Fibroblast of skin of scalp (primary cell): ENCODE results near the gene GPD1. TPM values are rescaled to one million over a fixed set of nuclear protein-coding genes. Genes with fewer than 3 reads are reported as not detected.

ENCODE experiments used
- DNase-seq: peaks from one replicate; pipeline ENCODE4 v3.0.0-alpha.2; 2013
- polyA plus RNA-seq, 2 experiments: library from polyadenylated mRNA; unstranded; fragments of 120-200 nt; gene quantifications; one replicate each; pipeline ENCODE4 v1.2.1, GENCODE V29; 2013; ENCODE audit not compliant: insufficient read length in 2 of 2

GPD1 gene
- polyA plus RNA-seq (2013, experiment 1 of 2; ENCODE audit: insufficient read length): 0.37 TPM
- 1.7 TPM for polyA plus RNA-seq (2013, experiment 2 of 2; ENCODE audit: insufficient read length)

- DNase-seq: peak; percentile 19
These were observed at the start of gene GPD1 for GRCh38 chr12:50103767-50104321. GPD1 (plus strand) TSS chr12:50104008; CDS start chr12:50104051, 43 bp downstream.

GRCh38 chr12:50055831-50056638, 47.8 kb upstream of the GPD1 start:
- DNase-seq: peak; percentile 36

GRCh38 chr12:50056639-50056976, 47.2 kb upstream of the GPD1 start:
- no peak for DNase-seq

DNA sequence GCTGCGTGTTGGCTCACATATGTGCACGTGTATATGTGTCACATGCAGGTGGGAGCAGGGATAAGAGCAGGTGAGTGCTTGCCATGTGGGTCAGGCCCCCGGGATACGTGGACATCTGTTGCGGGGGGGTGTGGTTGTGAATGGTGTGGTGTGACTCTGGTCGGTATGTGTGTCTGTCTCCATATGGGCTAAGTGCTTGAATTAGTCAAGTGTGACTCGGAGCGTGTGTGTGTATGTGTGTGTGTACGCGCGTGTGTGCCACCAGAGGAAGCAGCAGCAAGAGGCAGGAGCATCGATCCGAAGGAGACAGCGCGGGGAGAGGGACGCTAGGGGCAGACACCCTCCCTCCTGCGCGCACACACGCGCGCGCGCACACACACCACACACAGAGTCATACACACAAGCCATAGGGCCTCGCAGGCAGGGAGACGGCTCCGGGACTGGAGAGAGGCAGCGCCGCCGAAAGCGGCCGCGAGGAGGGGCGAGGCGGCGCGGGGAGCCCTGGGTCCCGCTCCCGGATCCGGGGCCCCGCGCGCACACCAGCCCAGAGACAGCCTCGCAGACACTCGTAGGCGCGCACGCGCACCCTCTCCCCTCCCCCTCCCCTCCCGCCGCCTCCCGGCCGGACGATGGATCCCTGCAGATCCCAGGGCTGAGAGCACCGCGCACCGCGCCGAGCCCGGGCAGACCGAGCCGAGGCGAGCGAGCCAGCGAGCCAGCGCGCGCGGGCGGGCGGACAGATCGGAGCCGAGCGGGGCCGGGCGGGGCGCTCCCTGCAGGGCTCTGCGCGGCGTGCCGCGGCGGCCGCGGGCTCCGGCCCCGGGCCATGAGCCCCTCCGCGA, 46.6 kb upstream of the GPD1 start, which contains the start of gene ASIC1:
ASIC1 (plus strand) TSS at position 597 of the 842 bp plus-strand sequence. CDS start 1,171 bp downstream, outside the sequence.
- peak; percentile 75 for DNase-seq

- no peak for DNase-seq
These were observed 45.7 kb upstream of the GPD1 start for GRCh38 chr12:50057896-50058670.

DNA sequence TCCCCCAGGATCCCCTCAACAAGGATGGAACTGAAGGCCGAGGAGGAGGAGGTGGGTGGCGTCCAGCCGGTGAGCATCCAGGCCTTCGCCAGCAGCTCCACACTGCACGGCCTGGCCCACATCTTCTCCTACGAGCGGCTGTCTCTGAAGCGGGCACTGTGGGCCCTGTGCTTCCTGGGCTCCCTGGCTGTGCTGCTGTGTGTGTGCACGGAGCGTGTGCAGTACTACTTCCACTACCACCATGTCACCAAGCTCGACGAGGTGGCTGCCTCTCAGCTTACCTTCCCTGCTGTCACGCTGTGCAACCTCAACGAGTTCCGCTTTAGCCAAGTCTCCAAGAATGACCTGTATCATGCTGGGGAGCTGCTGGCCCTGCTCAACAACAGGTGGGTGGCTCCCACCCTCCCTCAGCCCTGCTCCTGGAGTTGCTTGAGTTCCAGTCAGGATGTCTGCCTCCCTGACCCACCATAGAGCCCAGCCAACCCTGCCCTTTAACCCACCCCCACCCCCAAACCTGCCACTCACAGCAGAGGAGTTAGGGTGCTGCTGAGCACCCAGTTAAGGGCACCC, 45.0 kb upstream of the GPD1 start:
- DNase-seq: no peak

GRCh38 chr12:50059440-50060119, 44.2 kb upstream of the GPD1 start:
- DNase-seq: peak; percentile 19

GRCh38 chr12:50060120-50060468, 43.7 kb upstream of the GPD1 start:
- DNase-seq: no peak

DNA sequence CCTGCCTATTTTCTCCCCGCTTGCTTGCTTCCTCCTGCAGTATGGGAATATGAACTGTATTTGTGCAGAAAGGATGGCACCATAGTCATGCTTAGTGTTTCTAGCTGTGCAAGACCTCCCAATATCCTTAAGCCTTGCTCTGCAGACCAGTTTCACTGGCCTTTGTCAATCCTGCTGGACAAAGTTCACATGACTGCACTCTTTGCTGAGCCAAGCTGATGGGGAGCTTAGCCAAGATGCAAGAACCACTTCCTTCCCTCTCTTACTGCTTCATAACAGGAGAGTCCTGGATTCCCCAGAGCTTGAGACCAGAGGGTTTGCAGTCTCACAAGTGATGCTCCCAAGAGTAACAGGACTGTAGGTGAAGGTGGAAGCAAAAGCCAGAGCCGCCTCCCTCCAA, 42.6 kb upstream of the GPD1 start:
- no peak for DNase-seq

GRCh38 chr12:50061946-50062686, 41.7 kb upstream of the GPD1 start:
- DNase-seq: peak; percentile 34

- DNase-seq: no peak
These were observed 40.9 kb upstream of the GPD1 start for GRCh38 chr12:50062728-50063460.

DNA sequence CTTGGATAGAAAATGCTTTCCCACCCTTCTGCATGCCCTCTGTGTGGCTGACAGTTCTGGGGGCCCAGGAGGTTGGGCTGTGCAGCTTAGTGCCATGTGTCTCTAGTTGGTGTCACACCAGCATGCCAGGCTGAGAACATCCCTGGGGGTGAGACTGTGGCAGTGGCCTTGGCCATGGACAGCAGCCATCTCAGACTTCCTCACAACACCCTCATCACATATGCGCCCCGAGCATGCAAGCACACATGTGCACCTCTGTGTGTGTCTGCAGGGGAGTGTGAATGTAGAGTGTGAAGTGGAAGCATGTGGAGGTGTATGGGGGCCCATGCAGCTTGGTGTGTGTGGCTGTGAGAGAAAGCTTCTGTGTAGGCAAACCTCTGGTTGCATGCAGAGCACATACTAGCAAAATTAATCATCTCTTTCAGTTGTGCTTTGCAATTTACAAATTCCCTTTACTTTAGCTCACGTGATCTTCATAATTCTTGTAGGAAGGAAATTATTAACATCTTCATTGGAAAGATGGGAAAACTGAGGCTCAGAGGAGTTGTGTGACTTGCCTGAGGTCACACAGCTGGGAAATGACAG, 38.0 kb upstream of the GPD1 start:
- peak; percentile 61 for DNase-seq

DNA sequence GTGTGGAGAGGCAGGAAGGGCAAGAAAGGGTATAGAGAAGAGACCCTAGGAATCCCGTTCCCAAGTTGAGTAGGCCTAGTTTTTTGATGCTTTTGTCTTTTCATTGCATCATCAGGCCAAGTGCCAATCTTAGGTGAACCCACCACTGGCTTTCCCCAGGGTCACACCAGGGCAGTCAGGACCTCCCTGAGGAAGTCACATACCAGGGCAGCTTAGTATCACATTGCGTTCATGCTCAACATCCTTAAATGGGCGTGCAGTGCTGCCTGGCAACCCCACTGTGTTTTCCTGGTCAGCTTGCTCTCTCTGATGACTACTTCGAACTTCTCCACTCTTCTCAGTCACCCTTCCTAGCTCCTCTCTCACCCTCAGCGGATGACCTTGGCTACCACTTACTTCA, 37.4 kb upstream of the GPD1 start:
- peak; percentile 96 for DNase-seq

- DNase-seq: no peak
These were observed 34.7 kb upstream of the GPD1 start for GRCh38 chr12:50069069-50069468.

DNA sequence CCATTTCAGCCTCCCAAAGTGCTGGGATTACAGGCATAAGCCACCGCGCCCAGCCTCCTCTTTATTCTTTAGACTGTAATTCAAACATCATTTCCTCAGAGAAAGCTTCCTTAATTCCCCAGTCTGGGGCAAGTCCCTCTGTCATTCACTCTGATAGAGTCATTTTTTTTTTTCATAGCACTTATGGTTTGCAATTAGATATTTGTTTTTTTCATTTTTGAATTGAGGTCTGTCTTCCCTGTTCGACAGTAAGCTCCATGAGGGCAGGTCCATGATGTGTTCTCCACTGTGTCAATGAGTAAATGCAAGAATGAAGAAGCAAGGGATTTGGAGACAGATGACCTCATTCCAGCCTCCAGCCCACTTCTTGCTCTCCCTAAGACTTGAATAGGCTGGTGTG, 34.3 kb upstream of the GPD1 start:
- DNase-seq: no peak

- DNase-seq: peak; percentile 84
These were observed 33.3 kb upstream of the GPD1 start for GRCh38 chr12:50070314-50071060.

DNA sequence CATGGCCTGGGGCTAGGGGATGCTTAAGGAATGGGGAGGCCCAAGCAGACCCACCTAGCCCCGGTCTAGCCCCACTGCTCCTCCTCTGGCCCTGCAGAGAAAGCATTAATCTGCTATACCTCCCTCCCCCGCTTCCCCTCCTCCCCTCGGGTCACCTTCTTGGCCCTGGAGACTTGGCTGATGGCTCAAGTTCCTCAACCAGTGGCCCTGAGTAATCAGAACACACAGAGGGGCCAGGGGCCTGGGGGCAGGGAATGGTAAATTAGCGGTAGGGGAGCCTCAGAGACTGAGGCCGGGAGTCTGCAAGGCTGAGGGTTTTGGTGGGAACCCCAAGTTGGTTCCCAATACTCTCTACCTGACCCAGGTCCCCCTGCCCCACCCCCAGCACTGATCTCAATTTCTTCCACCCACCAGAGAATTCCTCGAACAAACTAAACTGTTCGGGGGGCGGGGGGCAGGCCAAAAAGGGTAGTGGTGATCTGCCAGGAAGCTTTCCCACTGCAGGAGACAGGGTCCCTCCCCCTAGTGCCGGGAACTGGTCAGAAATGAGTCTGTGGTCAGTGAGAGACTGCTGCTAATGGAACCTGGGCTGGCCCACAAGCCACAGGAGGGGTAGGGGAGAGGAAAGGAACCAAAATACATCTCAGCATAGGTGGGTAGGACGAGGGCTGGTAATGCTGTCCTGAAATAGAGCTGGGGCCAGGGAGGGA, 31.5 kb upstream of the GPD1 start:
- DNase-seq: no peak

DNA sequence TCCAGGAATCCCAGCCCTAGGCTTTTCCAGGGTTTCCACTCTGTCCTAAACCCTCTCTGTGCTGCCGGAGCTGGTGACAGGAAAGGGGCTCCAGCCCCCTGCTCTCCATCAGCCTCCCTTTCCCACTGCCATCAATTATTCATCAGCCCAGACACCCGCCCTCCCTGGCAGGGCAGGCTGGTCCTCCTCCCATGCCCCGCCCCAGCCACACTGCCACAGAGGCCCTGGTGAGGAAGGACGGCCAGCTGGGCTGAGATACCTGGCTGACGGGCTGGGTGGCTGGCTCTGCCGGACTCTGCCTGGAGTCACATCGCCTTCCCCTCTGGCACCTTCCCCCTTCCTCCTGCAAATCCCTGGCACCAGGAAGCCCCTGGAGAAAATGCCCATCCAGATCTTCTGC, 30.6 kb upstream of the GPD1 start:
- DNase-seq: no peak
